ENCODE measurements around the gene ERMN.
A peak's percentile ranks its signal among the peaks of the same experiment; 100 is the strongest.

Gene ERMN

DNA sequence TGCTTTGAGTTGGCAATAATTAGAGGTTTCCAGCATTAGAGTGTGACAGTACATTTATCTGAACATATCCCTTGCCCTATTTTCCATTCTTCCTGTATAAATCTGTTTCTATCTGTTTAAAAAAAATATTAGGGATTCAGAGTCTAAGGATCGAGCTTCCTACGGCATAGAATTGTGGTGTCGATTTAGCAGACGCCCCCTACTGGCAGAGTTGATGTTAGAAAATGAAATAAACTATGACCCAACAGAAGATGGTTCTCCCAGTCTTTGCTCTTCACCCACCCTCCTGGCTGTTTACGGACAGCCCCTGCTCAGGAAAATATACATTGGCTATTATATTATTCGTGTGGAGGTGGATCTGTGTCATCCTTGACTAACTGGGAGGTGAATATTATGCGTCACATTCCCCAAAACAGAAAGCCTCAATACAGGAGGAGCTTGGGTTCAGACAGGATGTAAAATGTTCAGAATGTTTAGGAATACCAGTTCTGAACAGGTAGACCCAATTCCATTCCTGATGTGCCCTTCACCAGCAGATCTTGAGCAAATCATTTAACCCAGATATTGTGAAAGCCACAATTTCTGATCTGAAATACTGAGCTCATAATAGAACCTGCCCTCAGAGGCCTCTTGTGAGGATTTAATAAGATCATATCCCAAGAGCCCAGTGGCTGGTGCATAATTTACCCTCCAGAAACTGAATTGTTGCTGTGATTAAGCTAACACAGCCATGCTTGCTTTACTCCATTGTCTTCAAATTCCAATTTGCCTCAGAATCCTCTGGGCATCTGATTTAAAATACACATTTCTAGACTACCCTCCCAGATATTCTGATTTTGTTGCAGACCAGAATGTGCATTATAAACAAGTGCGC, 10.8 kb upstream of the ERMN start:
- Histone ChIP-seq H3K4me3 (replicated peaks; ENCODE audit: insufficient read depth, low read length) (no peak overlapping the region), H3K27ac (replicated peaks) (no peak overlapping the region), H3K27me3 (ENCODE audit: insufficient read depth, poor library complexity, severe bottlenecking) (peaks cover 2% of the 10 kb centered on the region)
- TF ChIP-seq GABPA (IDR thresholded peaks at IDR 0.05; ENCODE audit: low read depth), result no peak
- TF ChIP-seq, protein P1, sequence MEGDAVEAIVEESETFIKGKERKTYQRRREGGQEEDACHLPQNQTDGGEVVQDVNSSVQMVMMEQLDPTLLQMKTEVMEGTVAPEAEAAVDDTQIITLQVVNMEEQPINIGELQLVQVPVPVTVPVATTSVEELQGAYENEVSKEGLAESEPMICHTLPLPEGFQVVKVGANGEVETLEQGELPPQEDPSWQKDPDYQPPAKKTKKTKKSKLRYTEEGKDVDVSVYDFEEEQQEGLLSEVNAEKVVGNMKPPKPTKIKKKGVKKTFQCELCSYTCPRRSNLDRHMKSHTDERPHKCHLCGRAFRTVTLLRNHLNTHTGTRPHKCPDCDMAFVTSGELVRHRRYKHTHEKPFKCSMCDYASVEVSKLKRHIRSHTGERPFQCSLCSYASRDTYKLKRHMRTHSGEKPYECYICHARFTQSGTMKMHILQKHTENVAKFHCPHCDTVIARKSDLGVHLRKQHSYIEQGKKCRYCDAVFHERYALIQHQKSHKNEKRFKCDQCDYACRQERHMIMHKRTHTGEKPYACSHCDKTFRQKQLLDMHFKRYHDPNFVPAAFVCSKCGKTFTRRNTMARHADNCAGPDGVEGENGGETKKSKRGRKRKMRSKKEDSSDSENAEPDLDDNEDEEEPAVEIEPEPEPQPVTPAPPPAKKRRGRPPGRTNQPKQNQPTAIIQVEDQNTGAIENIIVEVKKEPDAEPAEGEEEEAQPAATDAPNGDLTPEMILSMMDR (IDR thresholded peaks at IDR 0.05; ENCODE audit: insufficient read depth, low read length), result peak; percentile 45
- TF ChIP-seq, protein P2, sequence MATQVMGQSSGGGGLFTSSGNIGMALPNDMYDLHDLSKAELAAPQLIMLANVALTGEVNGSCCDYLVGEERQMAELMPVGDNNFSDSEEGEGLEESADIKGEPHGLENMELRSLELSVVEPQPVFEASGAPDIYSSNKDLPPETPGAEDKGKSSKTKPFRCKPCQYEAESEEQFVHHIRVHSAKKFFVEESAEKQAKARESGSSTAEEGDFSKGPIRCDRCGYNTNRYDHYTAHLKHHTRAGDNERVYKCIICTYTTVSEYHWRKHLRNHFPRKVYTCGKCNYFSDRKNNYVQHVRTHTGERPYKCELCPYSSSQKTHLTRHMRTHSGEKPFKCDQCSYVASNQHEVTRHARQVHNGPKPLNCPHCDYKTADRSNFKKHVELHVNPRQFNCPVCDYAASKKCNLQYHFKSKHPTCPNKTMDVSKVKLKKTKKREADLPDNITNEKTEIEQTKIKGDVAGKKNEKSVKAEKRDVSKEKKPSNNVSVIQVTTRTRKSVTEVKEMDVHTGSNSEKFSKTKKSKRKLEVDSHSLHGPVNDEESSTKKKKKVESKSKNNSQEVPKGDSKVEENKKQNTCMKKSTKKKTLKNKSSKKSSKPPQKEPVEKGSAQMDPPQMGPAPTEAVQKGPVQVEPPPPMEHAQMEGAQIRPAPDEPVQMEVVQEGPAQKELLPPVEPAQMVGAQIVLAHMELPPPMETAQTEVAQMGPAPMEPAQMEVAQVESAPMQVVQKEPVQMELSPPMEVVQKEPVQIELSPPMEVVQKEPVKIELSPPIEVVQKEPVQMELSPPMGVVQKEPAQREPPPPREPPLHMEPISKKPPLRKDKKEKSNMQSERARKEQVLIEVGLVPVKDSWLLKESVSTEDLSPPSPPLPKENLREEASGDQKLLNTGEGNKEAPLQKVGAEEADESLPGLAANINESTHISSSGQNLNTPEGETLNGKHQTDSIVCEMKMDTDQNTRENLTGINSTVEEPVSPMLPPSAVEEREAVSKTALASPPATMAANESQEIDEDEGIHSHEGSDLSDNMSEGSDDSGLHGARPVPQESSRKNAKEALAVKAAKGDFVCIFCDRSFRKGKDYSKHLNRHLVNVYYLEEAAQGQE (IDR thresholded peaks at IDR 0.05; ENCODE audit: insufficient replicate concordance, low read depth), result no peak
- peak; percentile 18 to 25 for DNase-seq (ENCODE audit: low read depth in 1 of 2, low spot score in 1 of 2)

DNA sequence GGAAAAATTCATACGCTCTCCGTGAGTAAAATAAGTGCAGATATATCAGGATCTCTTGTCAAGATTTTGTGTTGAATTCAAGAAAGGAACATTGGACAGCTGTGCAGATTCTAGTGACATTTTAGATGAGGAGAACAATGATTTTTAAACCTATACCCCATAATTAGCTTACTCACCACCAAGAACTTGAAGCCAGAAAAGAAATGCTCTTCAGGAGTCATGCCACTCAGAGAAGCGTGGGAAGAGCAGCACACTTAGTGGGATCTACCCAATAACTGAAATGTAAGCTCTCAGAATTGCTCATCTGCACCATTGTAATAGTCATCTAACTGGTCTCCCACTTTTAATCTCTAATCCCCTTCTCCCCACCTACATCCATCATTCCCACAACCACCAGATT, 9.2 kb upstream of the ERMN start:
- TF ChIP-seq SPI1 (IDR thresholded peaks at IDR 0.05; ENCODE audit: borderline replicate concordance, low read depth) (no peak), GABPA (IDR thresholded peaks at IDR 0.05; ENCODE audit: low read depth) (no peak), POLR2AphosphoS5 (IDR thresholded peaks at IDR 0.05; ENCODE audit: low read depth) (no peak)
- TF ChIP-seq, protein P1 (IDR thresholded peaks at IDR 0.05; ENCODE audit: insufficient read depth, low read length), result no peak
- TF ChIP-seq, protein P2 (IDR thresholded peaks at IDR 0.05; ENCODE audit: insufficient replicate concordance, low read depth), result no peak
- Histone ChIP-seq H3K4me3 (replicated peaks; ENCODE audit: insufficient read depth, low read length) (no peak overlapping the region), H3K27ac (replicated peaks) (no peak overlapping the region), H3K27me3 (ENCODE audit: insufficient read depth, poor library complexity, severe bottlenecking) (peaks cover 2% of the 10 kb centered on the region)
- DNase-seq (ENCODE audit: low read depth in 1 of 2, low spot score in 1 of 2), result no peak

DNA sequence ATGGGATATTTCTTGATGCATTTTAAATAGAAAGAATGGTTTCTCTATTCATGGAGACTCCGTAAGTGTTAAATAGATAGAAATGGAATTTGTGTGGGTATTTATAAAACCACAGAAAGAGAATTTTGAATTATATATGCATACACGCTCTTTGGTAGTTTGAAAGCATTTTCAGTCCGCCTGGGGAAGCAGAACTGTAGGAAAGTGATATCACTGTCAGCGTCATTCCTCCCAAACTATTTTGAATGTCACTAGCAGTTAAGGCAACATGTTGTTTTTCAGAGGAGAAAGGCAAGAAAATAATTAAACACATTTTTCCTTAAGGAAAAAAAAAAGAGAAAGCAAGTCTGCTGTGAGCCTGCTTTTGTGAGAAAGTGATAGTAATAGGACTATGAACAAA, 8.7 kb upstream of the ERMN start:
- DNase-seq (ENCODE audit: low read depth in 1 of 2, low spot score in 1 of 2), result no peak
- TF ChIP-seq POLR2AphosphoS5 (IDR thresholded peaks at IDR 0.05; ENCODE audit: low read depth), result no peak
- TF ChIP-seq, protein P2 (IDR thresholded peaks at IDR 0.05; ENCODE audit: insufficient replicate concordance, low read depth), result no peak
- no peak for TF ChIP-seq SPI1 (IDR thresholded peaks at IDR 0.05; ENCODE audit: borderline replicate concordance, low read depth)
- TF ChIP-seq, protein P1 (IDR thresholded peaks at IDR 0.05; ENCODE audit: insufficient read depth, low read length), result no peak
- no peak for TF ChIP-seq GABPA (IDR thresholded peaks at IDR 0.05; ENCODE audit: low read depth)
- H3K4me3 ChIP-seq (replicated peaks; ENCODE audit: insufficient read depth, low read length), result no peak overlapping the region
- H3K27me3 ChIP-seq (ENCODE audit: insufficient read depth, poor library complexity, severe bottlenecking), result peaks cover 2% of the 10 kb centered on the region
- H3K27ac ChIP-seq (replicated peaks), result no peak overlapping the region
